ENCODE measurements around the gene SST. TPM values are rescaled to one million over a fixed set of nuclear protein-coding genes. Genes with fewer than 3 reads are reported as not detected.
A peak's percentile ranks its signal among the peaks of the same experiment; 100 is the strongest.

The SST gene
- not detected in 2 replicates for total RNA-seq (2013; cell fraction: nucleolus; rRNA removed)
- total RNA-seq (2014; rRNA removed) (not detected in 2 replicates), total RNA-seq (2014; rRNA removed; fragmentation: Illumina TruSeq; extraction: Trizol) (not detected in 2 replicates), total RNA-seq (2021) (0.38 TPM in 1 of 2 replicates, not detected in the other), polyA plus RNA-seq (2011; rRNA removed) (not detected in 2 replicates), polyA plus RNA-seq (2014; fragmentation: Illumina TruSeq; extraction: Trizol) (not detected in 2 replicates), polyA plus RNA-seq (2014; fragmentation: Nextera tagmentation; extraction: Ambion mirVana) (not detected), polyA plus RNA-seq (2014; rRNA removed) (not detected in 2 replicates), polyA plus RNA-seq (2016; fragmentation: Nextera tagmentation; extraction: Ambion mirVana) (under 1 TPM in 1 of 2 experiments, not detected in 1; 0.35 TPM), polyA minus RNA-seq (2011; rRNA and poly(A)+ RNA removed) (not detected in 2 replicates), Bru-seq, nascent RNA (not detected), BruChase-seq, experiment 1, labeled RNA remaining after a 6-hour chase (not detected), BruChase-seq, experiment 2, labeled RNA remaining after a 2-hour chase (not detected)
- not detected for polyA plus RNA-seq (2011; ENCODE audit: low read depth)
- not detected in 2 replicates for polyA plus RNA-seq (2011; cell fraction: cytosol; rRNA removed)
- polyA plus RNA-seq (2011; cell fraction: nucleus; rRNA removed) = not detected in 2 replicates
- not detected in 2 replicates for polyA plus RNA-seq (2012)
- polyA minus RNA-seq (2011; cell fraction: cytosol; rRNA and poly(A)+ RNA removed) = not detected in 2 replicates
- polyA minus RNA-seq (2011; cell fraction: nucleus; rRNA and poly(A)+ RNA removed) = not detected in 2 replicates
- long read RNA-seq, experiment 1 = 0 reads
- long read RNA-seq, experiment 2 = 0 reads

- Histone ChIP-seq H3K27ac (ENCODE audit: control insufficient read depth, insufficient read depth) (no peak within 1 kb of the TSS), H3K27me3 (replicated peaks in 1 of 2; ENCODE audit: control insufficient read depth in 2 of 2, insufficient read depth in 2 of 2, low read length in 1 of 2) (peaks cover 4 to 6% of the 10 kb centered on the region in 2 experiments; a peak in 3 of 4 replicates), H4K20me1 (ENCODE audit: control insufficient read depth, insufficient read depth) (no peaks in the 10 kb centered on the region), H3K9ac (ENCODE audit: control insufficient read depth, insufficient read depth, low read length) (no peak within 1 kb of the TSS), H3K4me1 (ENCODE audit: control insufficient read depth, insufficient read depth, low read length) (no peaks in the 10 kb centered on the region), H3K79me2 (ENCODE audit: control insufficient read depth, insufficient read depth, low read length) (no peaks in the 10 kb centered on the region), H3K4me3 (no peak within 1 kb of the TSS), H3K36me3 (ENCODE audit: control insufficient read depth in 2 of 2, insufficient read depth in 2 of 2, low read length in 1 of 2) (no peaks in the 10 kb centered on the region), H3K9me3 (replicated peaks; ENCODE audit: control insufficient read depth, insufficient read depth, low read length) (no peaks in the 10 kb centered on the region), H2AFZ (ENCODE audit: control insufficient read depth, low read depth, low read length) (no peak within 1 kb of the TSS), H3K4me2 (ENCODE audit: control insufficient read depth, insufficient read depth) (no peak within 1 kb of the TSS)
- DNase-seq (ENCODE audit: low read depth, low spot score) = no peak
- CTCF ChIA-PET = interaction anchor here (2.9 to 20.7 kb wide), 2 partner anchors 9 to 349 kb away, joined by 12 to 519 read pairs; no protein-coding TSS in a partner anchor
- RAD21 ChIA-PET (ENCODE audit: unreplicated experiment) = interaction anchor here (0.9 kb wide), 1 partner anchor 9 kb away, joined by 6 read pairs; no protein-coding TSS in a partner anchor
- TF ChIP-seq SREBF1 (IDR thresholded peaks at IDR 0.05; ENCODE audit: low read length) (0 out of 2 replicates have a peak, but pooled peaks have one; percentile 24), GATAD2B (conservative IDR thresholded peaks at IDR 0.05; ENCODE audit: low read depth) (no peak), REST (IDR thresholded peaks at IDR 0.05; ENCODE audit: low read depth, low read length) (peak; percentile 95)
- FAIRE-seq = no peak
- intact Hi-C loops (cut with micrococcal nuclease; ENCODE audit: unreplicated experiment) = no loop called here
- POLR2A ChIA-PET = no interaction called here
- no peak for ATAC-seq
- 41% methylated on average over 46 of the region's 46 CpGs for WGBS (ENCODE audit: insufficient coverage, insufficient replicate concordance, low lambda C conversion rate, missing lambda C conversion rate)
- in situ Hi-C loops (cut with MboI) = no loop called here
- no TSS peak for BruUV-seq (replicated peaks)
- SMC1A ChIA-PET (ENCODE audit: uncharacterized antibody, unreplicated experiment) = interaction anchor here (0.7 to 3.5 kb wide), 3 partner anchors 8 to 351 kb away, joined by 3 to 20 read pairs (median 8); no protein-coding TSS in a partner anchor
These were observed at the start of gene SST for GRCh38 chr3:187669675-187670504. TSS of gene SST (minus strand) at chr3:187670394. CDS start at chr3:187670291, 103 bp downstream.

Data from GM12878 (cell line).